Activated T-cell treated with anti-CD3 and anti-CD28 coated beads for 48 hours (primary cell): ENCODE results near the gene RAB33B.
"Not testable (repeated sequence)": the region's sequence is repeated elsewhere in the genome, so short reads cannot be mapped to it uniquely, and the experiment has no call there.

Experiments
- DNase-seq: peaks from one replicate; pipeline ENCODE4 v3.0.0-alpha.2; 2020; ENCODE audit warnings: low read depth

RAB33B gene

DNA sequence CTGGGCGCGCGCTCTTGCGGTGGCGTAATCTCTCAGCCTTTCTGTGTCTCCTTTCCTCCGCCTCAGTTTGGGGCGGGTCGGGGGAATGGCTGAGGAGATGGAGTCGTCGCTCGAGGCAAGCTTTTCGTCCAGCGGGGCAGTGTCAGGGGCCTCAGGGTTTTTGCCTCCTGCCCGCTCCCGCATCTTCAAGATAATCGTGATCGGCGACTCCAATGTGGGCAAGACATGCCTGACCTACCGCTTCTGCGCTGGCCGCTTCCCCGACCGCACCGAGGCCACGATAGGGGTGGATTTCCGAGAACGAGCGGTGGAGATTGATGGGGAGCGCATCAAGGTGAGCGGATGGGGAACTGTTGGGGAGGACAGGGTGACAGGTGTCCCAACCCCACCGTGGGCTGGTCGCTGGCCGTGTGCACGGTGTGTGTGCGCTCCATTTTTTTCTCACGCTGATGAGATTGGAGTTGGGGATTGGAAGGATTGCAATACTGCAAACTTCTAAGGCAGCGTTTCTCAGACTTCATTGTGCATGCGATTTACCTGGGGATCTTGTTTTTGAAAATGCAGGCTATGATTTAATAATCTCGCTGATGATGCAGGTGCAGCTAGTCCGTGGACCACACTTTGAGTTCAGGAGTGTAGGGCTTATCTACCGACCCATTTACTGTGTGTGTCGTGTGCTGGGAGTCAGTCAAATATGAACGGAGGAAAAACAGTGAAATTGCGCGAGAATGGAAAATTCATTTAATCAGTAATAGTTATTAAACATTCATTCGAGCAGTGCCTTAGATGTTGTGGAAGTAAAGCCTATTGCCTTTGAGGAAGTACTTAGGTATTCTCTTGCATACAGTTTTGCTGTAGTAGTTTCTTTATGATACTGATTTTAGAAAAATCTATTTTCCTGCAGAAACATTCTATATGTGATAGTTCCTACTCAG lies at the start of gene RAB33B:
Gene RAB33B, plus strand, starts transcription at position 11 of the 935 bp plus-strand sequence. Its CDS starts 75 bp downstream, at position 86.
- no peak for DNase-seq

DNA sequence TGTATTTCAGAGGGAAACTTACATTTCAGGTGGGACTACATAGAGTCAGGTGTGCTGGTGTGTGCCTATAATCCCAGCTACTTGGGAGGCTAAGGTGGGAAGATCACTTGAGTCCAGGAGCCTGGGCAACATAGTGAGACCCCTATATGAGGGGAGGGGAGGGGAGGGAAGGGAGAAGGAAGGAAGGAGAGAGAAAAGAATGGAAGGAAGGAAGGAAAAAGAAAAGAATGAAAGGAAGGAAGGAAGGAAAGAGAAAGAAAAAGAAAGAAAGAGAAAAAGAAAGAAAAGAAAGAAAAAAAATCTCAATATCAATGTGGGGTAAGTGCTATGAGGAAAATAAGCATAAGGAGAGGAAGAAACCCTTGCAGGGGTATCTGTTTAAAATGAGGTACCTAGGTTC lies 43.6 kb upstream of the RAB33B start:
- no peak for DNase-seq

DNA sequence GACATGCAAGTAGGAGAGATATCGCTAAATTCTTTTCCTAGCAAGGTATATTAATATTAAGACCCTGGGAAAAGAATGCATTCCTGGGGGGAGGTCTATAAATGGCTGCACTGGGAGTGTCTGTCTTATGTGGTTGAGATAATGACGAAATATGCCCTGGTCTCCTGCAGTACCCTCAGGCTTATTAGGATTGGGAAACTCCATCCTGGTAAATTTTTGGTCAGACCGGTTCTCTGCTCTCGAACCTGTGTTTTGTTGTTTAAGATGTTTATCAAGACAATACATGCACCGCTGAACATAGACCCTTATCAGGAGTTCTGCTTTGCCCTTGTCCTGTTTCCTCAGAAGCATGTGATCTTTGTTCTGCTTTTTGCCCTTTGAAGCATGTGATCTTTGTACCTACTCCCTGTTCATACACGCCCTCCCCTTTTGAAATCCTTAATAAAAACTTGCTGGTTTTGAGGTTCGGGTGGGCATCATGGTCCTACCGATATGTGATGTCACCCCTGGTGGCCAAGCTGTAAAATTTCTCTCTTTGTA lies 39.2 kb upstream of the RAB33B start:
- DNase-seq = not testable (repeated sequence)

DNA sequence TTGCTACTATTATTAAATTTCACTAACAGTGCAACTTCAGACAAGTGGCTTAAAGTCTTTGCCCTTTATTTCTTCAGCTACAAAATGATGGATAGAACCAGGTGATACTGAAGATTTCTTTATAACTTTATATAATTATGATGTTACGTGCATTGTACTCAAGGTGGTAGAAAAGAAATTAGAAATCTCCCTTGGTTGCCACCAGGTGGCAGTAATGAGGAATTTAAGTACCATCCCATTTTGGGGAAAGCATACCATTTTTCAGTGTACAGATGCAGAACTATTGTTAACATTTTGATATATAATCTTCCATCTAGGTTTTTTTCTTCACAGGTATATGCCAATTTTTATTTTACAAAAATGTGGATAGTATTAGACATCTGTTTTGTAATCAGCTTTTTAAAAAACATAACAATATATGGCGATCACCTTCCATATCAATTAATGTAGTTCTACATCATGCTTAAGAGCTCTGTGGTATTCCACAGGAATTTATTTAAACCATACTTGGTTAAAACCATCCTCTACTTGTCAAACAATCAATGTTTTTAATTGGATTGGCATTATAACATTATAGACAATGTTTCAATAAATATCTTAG lies 37.7 kb upstream of the RAB33B start:
- DNase-seq = no peak

DNA sequence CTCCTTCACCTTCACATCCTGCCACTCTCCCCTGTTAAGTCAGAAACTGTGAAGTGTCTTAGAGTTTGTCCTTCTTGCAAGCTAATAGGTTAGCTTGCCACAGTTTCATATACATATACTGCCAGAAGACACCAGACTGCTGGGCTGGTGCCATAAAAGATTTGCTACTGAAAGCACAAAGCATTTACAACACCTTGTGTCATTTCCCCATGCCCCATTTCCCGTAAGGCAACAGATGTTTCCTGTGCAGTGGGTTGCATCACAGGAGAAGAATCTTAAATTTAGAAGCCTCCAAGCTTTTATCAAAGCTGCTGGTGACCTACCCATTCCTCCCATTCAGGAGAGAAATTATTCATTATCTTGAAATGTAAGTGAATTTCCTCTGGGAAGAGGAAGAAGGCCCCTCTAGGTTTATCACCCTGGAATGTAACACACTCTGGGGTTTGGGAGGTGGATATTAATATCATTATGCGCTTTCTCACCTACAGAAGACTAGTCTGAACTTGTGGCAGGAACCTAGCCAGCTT lies 34.5 kb upstream of the RAB33B start:
- DNase-seq = no peak

DNA sequence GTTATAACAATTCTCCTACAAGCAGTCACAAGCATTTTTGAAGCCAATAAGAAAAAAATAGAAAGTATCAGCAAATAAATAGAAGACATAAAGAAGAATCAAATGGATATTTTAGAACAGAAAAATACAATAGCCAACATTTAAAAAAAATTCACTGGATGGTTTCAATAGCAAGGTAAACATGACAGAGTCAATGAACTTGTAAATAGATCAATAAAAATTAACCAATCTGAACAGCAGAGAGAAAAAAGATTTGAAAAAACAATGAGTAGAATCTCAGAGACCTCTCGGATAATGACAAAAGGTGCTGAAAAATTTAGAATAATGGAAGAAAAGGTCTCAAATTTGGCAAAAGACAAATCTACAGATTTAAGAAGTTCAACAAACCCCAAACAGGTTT lies 33.3 kb upstream of the RAB33B start:
- no peak for DNase-seq

DNA sequence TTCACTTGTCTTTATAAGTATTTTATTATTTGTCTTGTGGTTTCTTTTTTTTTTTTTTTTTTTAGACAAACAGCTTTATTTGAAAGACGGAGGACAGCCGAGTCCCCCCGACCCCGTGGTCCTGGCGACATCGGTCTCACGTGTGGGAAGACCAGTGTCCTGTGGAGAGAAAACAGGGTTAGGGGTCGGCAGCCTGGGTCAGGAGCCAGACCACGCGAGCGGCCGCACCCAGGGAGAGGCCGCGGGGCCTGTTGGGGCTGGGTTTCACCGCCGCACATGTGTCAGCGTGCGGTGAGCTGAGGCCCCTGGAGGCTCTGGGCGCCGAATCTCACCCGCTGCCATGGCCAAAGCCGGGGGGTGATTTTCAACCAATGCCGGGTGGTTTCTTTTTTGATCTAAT lies 17.8 kb upstream of the RAB33B start:
- no peak for DNase-seq

DNA sequence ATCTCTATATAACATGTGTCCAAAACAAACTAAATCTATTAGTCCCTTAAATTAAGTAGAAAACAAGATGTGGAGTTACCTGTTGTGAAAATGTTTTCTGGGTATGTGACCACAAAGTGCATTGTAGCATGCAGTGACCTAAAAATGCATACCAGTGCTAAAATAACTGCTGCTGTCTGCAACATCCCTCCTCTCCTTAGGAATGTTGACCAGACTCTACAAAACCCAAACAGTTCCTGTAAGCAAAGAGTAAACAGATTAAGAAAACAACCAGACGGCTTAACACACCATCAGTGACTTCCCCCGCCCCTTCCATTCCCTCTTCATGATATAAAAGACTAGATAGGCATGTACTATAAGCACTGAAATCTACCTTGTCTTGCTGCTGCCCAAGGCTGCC lies 15.8 kb upstream of the RAB33B start:
- no peak for DNase-seq

DNA sequence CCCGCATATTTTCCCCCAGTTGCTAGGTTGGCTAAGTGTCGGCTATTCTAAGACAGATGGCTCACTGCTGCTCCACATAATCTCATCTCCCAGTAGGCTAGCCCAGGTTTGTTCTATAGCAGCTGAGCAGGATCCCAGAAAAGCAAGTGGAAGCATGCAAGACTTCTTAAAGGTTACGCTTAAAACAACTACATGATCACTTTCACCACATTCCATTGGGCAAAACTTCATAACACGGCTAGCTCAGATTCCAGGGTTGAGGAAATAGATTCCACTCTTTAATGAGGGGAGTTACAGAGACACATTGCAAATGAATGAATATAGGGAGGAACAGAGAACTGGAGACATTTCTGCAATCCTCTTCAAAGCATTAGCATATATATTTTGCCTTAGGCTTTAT lies 12.9 kb upstream of the RAB33B start:
- no peak for DNase-seq

DNA sequence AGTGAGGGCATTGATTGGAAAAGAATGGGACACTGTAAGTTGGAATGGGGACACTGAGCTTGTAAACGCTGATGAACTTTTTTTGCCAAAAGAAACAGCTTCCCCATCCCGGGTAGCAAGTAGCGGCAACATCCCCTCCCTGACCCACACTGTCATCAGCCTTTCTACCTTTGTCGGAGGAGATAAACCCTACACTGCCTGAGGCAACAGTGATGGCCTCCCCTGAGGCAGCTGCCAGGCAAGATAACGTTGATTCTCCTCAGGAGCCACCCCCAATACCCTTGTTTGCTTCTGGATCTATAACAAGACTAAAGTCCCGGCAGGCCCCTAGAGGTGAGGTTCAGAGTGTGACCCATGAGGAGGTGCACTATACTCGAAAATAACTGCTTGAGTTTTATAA lies 10.3 kb upstream of the RAB33B start:
- no peak for DNase-seq

DNA sequence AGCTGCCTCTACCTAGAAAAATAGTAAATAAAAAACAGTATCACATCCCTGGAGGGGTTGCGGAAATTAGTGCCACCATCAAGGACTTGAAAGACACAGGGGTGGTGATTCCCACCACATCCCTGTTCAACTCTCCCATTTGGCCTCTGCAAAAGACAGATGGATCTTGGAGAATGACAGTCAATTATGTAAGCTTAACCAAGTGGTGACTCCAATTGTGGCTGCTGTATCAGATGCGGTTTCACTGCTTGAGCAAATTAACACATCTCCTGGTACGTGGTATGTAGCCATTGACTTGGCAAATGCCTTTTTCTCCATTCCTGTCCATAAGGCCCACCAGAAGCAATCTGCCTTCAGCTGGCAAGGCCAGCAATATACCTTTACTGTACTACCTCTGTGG lies 9.0 kb upstream of the RAB33B start:
- DNase-seq = not testable (repeated sequence)

DNA sequence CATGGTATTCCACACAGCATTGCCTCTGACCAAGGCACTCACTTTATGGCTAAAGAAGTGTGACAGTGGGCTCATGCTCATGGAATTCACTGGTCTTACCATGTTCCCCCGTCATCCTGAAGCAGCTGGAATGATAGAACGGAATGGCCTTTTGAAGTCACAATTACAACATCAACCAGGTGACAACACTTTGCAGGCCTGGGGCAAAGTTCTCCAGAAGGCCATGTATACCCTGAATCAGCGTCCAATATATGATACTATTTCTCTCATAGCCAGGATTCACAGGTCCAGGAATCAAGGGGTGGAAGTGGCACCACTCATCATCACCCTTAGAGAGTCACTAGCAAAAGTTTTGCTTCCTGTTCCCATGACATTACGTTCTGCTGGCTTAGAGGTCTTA lies 6.8 kb upstream of the RAB33B start:
- DNase-seq = not testable (repeated sequence)

DNA sequence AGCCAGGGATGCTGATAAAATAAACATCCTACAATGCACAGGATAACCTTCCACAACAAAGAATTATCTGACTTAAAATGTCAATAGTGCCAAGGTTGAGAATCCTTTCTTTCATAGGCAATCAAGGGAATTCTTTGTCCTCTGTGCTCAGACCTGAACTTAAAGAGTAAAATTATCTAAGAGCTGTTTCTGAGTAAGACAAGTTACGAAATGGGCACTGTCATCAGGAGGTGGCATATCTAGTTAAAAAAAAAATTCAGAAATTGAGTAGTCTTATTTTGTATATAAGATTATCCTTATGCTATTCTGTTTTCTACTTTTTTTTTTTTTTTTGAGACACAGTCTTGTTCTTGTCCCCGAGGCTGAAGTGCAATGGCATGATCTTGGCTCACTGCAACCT lies 3.3 kb upstream of the RAB33B start:
- DNase-seq = no peak

DNA sequence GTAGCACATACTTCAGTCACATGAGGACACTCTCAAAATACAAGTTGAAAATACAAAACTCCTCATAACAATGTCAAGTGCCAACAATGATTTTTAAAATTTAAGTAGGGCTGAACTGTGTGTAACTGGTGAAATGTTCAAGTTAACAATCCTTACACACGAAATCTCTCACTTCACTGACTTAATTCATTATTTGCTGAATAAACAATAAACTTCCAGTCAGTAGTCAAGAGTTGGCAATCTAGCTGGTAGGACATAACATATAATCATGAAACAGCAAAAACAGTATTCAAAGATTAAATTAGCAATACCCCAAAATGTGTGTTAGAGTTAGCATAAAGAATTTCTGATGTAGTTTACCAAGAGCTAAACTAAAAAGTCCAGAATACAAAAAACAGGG lies 1.9 kb upstream of the RAB33B start:
- DNase-seq = no peak

DNA sequence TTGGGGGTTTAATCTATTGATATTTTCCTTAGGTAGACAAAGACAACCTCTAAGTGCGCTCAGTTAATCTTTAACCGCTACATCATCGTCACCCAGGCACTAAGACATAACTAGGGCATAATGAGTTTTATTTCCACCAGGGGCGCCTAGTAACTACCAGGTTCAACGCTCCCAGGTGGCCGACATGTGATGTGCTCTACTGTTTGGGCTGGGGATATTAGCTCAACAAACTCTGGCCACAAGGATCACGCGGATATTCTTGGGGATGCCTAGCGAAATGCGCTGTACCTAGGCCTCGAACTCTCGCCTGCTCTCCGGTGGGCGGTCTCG lies 915 bp upstream of the RAB33B start:
- no peak for DNase-seq

DNA sequence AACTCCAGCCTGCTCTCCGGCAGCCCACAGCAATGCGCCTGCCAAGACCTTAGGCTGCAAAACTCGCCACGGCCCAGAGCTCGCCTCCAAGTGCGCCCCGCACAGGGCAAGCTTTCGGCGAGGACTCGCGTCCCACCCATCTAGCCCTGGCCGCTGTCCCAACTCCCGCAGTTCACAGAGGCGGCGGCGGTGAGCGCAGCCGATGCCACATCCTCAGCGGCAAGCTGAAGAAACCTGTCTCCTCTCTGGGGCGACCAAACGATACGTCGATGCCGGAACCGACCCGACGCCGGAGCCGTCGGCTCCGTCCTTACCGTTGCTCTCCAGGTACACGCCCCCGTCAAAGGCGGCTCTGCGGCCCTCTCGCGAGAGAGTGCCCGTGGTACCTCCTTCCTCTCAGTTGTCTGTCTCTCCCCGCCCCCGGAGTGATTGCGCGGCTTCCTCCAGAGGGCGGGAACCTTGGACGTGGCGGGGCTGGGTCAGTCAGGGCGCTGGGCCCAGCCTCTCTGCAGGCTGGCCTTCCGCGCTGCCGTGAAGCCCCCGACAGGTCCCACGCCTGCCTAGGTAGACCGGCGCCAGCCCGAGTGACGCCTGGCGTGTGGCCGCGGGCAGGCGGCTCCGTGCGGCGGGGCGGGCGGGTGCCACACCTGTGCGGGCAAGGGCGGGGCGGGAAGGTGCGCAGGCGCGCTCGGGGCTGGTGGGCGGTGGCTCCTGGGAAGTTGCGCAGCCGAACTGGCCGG lies 380 bp upstream of the RAB33B start:
- peak; percentile 93 for DNase-seq

DNA sequence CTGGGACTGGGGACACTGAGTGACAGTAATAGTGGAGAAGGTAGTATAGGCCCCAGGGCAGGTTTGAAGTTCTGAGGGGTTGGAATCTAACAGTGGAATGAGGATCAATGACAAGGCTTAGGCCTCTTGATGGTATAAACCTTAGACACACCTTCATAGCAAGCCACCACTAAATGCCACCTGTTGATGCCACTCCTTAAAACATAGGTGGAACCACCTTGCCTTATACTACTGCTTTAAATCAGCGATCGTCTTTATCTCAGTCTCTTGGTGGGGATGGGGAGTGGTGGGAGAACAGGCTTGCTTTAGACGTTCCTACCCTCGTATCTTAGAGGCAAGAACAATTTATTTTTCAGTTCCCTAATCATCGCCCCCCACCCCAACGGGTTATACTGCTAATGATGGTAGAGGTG lies 1.2 kb downstream of the RAB33B start:
- no peak for DNase-seq

DNA sequence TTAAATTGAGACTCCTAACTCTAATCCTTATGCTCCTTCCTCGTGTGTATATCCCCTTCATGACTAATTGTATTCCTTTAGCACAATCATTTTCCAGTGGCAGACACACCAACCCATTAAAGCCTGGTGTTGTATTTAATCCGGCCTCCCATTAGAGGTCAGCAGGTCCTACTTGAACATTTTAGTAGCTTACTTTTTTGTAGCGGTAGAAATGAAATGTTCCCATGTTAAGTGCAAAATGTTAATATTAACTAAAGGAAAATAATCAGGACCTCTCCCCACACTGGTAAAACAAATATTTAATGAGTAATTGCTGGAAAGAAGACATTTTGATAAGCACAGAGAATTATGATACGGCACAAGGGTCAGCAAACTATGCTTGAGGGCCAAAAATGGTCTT lies 3.4 kb downstream of the RAB33B start:
- DNase-seq = no peak

DNA sequence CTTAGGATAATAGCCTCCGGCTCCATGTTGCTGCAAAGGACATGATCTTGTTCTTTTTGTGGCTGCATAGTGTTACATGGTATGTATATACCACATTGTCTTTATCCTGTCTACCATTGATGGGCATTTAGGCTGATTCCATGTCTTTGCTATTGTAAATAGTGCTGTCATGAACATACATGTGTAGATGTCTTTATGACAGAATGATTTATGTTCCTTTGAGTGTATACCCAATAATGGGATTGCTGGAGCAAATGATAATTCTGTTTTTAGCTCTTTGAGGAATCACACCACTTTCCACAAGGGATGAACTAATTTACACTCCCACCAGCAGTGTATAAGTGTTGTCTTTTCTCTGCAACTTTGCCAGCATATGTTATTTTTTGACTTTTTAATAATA lies 4.6 kb downstream of the RAB33B start:
- DNase-seq = no peak

DNA sequence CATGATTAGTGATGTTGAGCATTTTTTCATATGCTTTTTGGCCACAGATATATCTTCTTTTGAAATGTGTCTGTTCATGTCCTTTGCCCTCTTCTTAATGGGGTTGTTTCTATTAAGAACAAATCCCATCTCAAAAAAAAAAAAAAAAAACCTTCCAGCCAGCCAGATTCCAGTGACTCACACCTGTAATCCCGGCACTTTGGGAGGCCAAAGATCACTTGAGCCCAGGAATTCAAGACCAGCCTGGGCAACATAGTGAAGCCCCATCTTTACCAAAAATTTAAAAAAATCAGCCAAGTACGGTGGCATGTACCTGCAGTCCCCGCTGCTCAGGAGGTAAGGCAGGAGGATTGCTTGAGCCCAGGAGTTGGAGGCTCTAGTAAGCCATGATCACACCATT lies 5.1 kb downstream of the RAB33B start:
- no peak for DNase-seq

DNA sequence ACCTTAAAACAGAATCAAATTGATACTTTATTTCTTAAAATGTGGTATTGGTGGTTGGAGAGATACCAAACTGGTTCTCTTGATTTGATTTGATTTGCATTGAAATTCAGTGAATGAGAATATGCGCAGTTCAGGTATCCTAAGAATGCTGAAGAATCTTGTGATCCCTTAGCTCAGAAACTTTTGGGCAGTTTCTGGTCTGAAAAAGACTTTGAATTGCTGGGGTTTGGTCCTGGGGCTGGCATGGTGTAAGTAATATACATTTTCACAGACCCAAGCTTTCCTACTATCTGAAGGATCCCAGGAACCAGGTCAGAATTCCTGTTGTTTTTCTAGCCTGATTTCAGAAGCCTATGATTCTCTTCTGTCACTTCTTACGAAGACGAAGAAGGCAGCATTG lies 6.6 kb downstream of the RAB33B start:
- DNase-seq = no peak

DNA sequence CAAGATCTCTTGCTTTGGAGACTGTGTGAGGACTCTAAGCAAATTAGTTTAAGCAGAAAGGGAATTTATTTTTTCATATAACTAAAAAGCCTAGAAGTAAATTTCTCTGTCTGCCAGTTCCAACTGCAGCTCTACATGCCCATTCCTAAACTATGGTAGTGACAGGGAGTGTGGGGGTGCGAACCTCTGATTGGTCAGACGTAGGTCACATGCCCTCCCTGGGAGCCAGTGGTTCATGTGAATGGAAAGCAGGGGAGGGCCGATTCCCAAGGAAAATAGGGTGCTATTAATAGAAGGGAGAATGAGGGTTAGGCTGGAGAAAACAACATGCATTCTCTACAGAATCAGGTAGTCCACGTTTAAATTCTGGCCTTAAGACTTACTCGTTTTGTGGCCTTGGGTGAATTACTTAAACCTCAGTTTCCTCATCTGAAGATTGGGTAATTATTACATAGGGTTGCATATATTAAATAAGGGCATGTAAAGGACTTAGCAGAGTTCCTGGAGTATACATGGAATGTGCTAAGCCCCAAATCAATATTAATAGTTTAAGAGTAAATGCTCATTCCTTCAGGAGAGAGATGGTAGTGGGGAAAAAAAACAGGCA lies 7.2 kb downstream of the RAB33B start:
- DNase-seq = no peak
